ENCODE results near the gene AQP12B. TPM values are rescaled to one million over a fixed set of nuclear protein-coding genes. Genes with fewer than 3 reads are reported as not detected.

The AQP12B gene
- total and polyA plus RNA-seq, 2 of the 13 experiments (the other 11 are each of a cell fraction or from before 2014, with no cell fraction given) = not detected

- no peak overlapping the region for H3K4me2 ChIP-seq (ENCODE audit: low read depth, low read length)
- CTCF ChIA-PET (ENCODE audit: low intra/inter-chr PET ratio, low total read pairs) = no interaction called here
- ATAC-seq (peak; percentile 7; the same call in 1 of the 3 replicates), FAIRE-seq (no peak), DNase-seq (ENCODE audit: low spot score) (no peak)
- no peaks in the 10 kb centered on the region for H3K79me2 ChIP-seq (ENCODE audit: insufficient read depth, low read length)
- no peak overlapping the region for H3K4me3 ChIP-seq (replicated peaks in 1 of 3; ENCODE audit: insufficient read depth in 1 of 3, low read depth in 2 of 3, low read length in 3 of 3)
- H3K36me3 ChIP-seq (replicated peaks in 1 of 2; ENCODE audit: control insufficient read depth in 1 of 2, insufficient read depth in 2 of 2, low read length in 2 of 2) = no peaks in the 10 kb centered on the region
- in situ Hi-C loops (cut with HindIII; ENCODE audit: extremely low pct_ligation_motif_present, low pct_unique_long_range_greater_than_20kb) = no loop called here
- intact Hi-C loops (cut with micrococcal nuclease; ENCODE audit: unreplicated experiment) = loop anchor here (10.0 kb wide), 1 partner anchor 133 kb away; no protein-coding TSS in a partner anchor
- no peak overlapping the region for H3K27ac ChIP-seq (ENCODE audit: extremely low read length, insufficient read depth, low read length)
- no peak overlapping the region for H3K9ac ChIP-seq (ENCODE audit: insufficient read depth, low read depth, low read length)
- H4K20me1 ChIP-seq (ENCODE audit: insufficient read depth, low read length) = no peaks in the 10 kb centered on the region; the same call in 1 of the 2 replicates
- no peak for TF ChIP-seq MAFF (IDR thresholded peaks at IDR 0.05; ENCODE audit: low read depth, low read length)
- no peak for TF ChIP-seq ETV5 (CRISPR knock-in tag; IDR thresholded peaks at IDR 0.05; ENCODE audit: borderline replicate concordance)
- TF ChIP-seq ASH2L (IDR thresholded peaks at IDR 0.05; ENCODE audit: insufficient read length, low read depth, low read length) = no peak
- TF ChIP-seq ZFP41 (CRISPR knock-in tag; IDR thresholded peaks at IDR 0.05; ENCODE audit: borderline replicate concordance) = no peak
- TF ChIP-seq GLI4 (CRISPR knock-in tag; IDR thresholded peaks at IDR 0.05; ENCODE audit: borderline replicate concordance) = no peak
- no peak for TF ChIP-seq ATAD3A (CRISPR knock-in tag; IDR thresholded peaks at IDR 0.05)
- TF ChIP-seq RAD51 (IDR thresholded peaks at IDR 0.05; ENCODE audit: borderline replicate concordance) = no peak
- TF ChIP-seq SMYD3 (CRISPR knock-in tag; IDR thresholded peaks at IDR 0.05) = no peak
- TF ChIP-seq KDM5B (CRISPR knock-in tag; IDR thresholded peaks at IDR 0.05; ENCODE audit: borderline replicate concordance) = no peak
- TF ChIP-seq SP1 (IDR thresholded peaks at IDR 0.05) = no peak
- no peak for TF ChIP-seq SP1 (CRISPR knock-in tag; IDR thresholded peaks at IDR 0.05)
- TF ChIP-seq ZNF451 (CRISPR knock-in tag; IDR thresholded peaks at IDR 0.05) = no peak
- no peak for TF ChIP-seq TCF12 (IDR thresholded peaks at IDR 0.05)
- TF ChIP-seq TCF12 (CRISPR knock-in tag; IDR thresholded peaks at IDR 0.05) = no peak
- no peak for TF ChIP-seq ONECUT2 (CRISPR knock-in tag; IDR thresholded peaks at IDR 0.05)
- peaks cover 8% of the 10 kb centered on the region for H3K9me3 ChIP-seq (ENCODE audit: low read length)
- no peak overlapping the region for H2AFZ ChIP-seq (ENCODE audit: low read length)
- H3K27me3 ChIP-seq (ENCODE audit: control insufficient read depth in 1 of 2, insufficient read depth in 2 of 2, low read length in 2 of 2) = peaks cover 40 to 95% of the 10 kb centered on the region in 2 experiments
- BruUV-seq (replicated peaks) = no TSS peak
- POLR2A ChIA-PET = interaction anchor here (1.3 kb wide), 1 partner anchor 21 kb away, joined by 3 read pairs; no protein-coding TSS in a partner anchor
- no peaks in the 10 kb centered on the region for H3K4me1 ChIP-seq (ENCODE audit: insufficient read depth, low read length)
- 14% methylated on average over 3 of the region's 6 CpGs for WGBS (ENCODE audit: low lambda C conversion rate)
These were observed 34.5 kb downstream of the AQP12B start for GRCh38 chr2:240648155-240648649.

Data from HepG2 (cell line).